GM12874 (cell line): ENCODE results near the gene ZNF490.

ENCODE experiments used
- TF ChIP-seq, protein P1 (sequence below): IDR thresholded peaks from 2 replicates; pipeline ENCODE4 v1.5.1; 2011; ENCODE audit warnings: low read depth, mild to moderate bottlenecking, control low read depth, low read length, moderate library complexity; ENCODE audit not compliant: insufficient read depth

ZNF490 gene

DNA sequence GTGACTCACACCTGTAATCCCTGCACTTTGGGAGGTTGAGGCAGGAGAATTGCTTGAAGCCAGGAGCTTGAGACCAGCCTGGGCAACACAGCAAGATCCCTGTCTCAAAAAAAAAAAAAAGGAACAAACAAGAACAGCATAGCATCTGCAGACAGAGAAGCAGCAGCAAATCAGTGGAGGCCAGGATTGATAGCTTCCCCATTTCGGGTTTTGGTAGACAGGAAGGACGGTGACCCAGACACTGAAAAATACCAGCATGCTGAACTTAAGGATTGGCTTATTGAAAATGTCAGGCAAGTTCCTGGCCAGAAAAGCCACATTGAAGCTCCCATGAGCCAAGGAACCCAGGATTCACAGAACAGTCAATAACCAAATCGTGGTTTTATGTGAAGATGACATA lies 3.0 kb downstream of the ZNF490 start:
- TF ChIP-seq, protein P1, sequence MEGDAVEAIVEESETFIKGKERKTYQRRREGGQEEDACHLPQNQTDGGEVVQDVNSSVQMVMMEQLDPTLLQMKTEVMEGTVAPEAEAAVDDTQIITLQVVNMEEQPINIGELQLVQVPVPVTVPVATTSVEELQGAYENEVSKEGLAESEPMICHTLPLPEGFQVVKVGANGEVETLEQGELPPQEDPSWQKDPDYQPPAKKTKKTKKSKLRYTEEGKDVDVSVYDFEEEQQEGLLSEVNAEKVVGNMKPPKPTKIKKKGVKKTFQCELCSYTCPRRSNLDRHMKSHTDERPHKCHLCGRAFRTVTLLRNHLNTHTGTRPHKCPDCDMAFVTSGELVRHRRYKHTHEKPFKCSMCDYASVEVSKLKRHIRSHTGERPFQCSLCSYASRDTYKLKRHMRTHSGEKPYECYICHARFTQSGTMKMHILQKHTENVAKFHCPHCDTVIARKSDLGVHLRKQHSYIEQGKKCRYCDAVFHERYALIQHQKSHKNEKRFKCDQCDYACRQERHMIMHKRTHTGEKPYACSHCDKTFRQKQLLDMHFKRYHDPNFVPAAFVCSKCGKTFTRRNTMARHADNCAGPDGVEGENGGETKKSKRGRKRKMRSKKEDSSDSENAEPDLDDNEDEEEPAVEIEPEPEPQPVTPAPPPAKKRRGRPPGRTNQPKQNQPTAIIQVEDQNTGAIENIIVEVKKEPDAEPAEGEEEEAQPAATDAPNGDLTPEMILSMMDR = no peak

DNA sequence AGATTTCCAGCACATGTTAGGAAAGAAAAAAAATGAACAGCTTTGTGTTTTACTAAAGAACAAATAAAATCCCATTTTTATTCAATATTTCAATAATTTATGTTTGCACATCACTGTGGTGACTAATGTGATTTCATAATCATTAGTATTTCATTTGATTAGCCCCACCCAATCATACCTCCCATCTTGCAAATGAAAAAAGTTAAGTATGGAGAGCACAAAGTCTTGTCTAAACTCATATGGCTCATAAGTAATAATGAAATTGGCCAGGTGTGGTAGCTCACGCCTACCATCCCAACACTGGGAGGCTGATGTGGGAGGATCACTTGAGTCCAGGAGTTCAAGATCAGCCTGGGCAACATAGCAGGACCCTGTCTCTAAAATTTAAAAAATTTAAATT lies 3.8 kb downstream of the ZNF490 start:
- TF ChIP-seq, protein P1 = no peak

DNA sequence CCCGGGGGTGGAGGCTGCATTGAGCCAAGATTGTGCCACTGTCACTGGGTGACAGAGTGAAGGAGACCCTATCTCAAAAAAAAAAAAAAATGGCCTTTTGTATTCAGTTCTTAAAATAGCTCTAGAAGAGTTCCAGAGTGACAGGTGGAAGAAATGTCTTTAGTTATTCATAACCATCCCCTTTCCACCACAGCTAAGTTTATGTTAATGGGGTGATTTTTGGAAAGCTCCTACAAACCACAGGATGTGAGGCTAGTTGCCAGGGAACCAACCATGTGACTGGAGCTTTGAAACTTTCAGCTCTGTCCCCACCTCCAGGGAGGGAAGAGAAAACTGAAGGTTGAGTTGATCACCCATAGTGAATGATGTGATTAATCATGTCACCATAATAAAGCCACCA lies 6.9 kb downstream of the ZNF490 start:
- TF ChIP-seq, protein P1 = no peak

DNA sequence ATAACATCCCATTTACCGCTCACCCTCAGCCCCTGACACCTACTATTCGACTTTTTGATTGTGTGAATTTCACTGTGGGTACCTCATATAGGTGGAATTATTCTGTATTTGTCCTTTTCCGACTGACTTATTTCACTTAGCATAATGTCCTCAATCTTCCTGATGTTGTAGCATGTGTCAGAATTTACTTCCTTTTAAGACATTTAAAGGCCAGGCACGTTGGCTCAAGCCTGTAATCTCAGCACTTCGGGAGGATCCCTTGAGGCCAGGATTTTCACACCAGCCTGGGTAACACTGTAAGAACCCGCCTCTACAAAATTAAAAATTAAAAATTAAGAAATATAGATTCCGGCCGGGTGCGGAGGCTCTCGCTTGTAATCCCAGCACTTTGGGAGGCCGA lies 13.0 kb downstream of the ZNF490 start:
- TF ChIP-seq, protein P1 = no peak

DNA sequence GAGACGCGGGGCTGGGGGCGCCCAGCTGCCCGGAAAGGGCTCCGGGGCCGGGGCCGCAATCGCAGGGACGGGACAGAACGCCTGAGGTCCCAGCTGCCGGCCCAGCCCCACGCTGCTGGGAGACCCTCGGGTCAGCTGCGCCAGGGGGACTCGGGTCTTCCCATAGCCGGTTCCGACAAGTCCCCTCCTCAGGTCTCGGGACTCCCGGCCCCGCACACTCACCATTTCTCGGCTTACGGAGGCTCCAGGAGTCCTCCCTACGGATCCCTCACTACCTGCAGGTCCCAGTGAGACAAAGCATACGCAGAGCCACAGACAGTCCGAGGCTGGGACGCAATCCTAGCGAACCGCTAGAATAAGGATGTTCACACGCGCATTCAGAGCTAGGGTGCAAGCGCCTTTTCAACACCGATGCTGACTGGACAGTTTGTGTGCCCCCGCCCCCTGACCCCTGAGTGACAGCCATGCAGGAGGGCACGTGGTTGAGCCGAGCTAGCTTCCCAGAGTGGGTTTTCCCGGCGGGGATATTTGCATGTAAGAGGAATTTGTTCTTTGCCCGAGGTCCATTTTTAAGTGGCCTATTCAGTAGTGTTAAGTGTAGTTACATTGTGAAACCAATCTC lies 13.6 kb downstream of the ZNF490 start:
- TF ChIP-seq, protein P1 = no peak

DNA sequence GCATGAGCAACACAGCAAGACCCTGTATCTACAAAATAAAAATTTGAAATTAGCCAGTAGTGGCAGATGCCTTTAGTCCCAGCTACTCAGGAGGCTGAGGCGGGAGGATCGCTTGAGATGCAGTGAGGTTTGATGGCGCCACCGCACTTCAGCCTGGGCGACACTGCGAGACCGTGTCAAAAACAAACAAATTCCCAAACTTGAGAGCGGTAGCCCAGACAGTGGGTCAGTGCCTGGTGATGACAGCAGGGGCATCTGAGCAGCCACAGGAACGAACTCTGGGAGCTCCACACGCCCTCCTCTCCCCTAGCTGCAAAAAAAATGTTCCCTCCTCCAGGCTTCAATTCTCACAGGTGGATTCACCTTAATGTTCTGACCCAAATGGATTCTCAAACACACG lies 14.1 kb downstream of the ZNF490 start:
- TF ChIP-seq, protein P1 = no peak

DNA sequence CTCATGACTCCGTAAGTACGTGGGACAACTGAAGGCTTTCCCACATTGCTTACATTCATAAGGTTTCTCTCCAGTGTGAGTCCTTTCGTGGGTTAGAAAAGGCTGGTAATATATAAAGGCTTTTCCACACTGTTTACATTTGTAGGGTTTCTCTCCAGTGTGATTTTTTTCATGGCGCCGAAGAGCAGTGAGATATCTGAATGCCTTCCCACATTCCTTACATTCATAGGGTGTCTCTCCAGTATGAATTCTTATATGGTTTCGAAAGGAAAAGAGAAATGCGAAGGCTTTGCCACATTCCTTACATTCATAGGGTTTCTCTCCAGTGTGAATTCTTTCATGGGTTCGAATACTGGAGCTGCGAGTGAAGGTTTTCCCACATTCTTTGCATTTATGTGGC lies 29.5 kb downstream of the ZNF490 start:
- TF ChIP-seq, protein P1 = no peak

DNA sequence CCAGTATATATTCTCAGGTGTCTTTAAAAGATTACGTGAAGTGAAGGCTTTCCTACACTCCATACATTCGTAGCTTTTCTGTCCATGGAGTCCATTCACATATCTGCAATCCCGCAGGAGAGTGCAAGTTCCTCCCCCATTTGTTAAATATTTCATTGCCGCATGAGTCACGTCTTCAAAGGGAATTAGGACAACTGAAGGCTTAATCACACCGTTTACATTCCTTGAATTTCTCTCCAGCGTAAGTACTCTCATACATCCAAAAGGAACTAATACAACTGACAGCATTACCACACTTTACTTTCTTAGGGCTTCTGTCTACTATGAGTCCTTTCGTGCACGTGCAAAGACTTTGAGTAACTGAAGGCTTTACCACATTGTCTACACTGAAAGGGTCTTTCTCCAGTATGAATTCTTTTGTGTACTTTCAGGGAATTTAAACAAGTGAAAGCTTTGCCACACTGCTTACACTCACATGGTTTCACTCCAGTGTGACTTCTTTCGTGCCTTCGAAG lies 30.4 kb downstream of the ZNF490 start:
- TF ChIP-seq, protein P1 = no peak
